Natural killer cell (primary cell): ENCODE results near the gene SPEF1. TPM values are rescaled to one million over a fixed set of nuclear protein-coding genes. Genes with fewer than 3 reads are reported as not detected.

Experiments
- ATAC-seq, 3 donors: fragments of 150-1000 bp in 2 of 3; fragments of 200-7000 bp in 1 of 3; cut with Tn5 transposase; 1 replicate in 1 of 3; 2 replicates in 2 of 3; pipeline ENCODE4 v1.10.0; 2021; ENCODE audit warnings: mild to moderate bottlenecking in 2 of 3, moderate library complexity in 2 of 3
- DNase-seq, 2 donors: peaks; one replicate each; pipeline versions ENCODE4 v3.0.0 to v3.0.0-alpha.2; 2013 to 2021; ENCODE audit warnings: mixed read lengths in 1 of 2
- H3K27ac ChIP-seq: one replicate; pipeline ENCODE4 v1.5.1; 2013; ENCODE audit warnings: mild to moderate bottlenecking, low read length
- H3K27me3 ChIP-seq: one replicate; pipeline ENCODE4 v1.6.1; 2013; ENCODE audit warnings: low read length; ENCODE audit not compliant: control insufficient read depth, insufficient read depth
- H3K36me3 ChIP-seq: one replicate; pipeline ENCODE4 v1.6.1; 2013; ENCODE audit warnings: low read length; ENCODE audit not compliant: control insufficient read depth, insufficient read depth
- H3K4me1 ChIP-seq: one replicate; pipeline ENCODE4 v1.6.1; 2013; ENCODE audit warnings: low read length; ENCODE audit not compliant: control insufficient read depth, insufficient read depth
- H3K4me3 ChIP-seq: one replicate; pipeline ENCODE4 v1.5.1; 2013; ENCODE audit warnings: low read length
- H3K9me3 ChIP-seq: one replicate; pipeline ENCODE4 v1.6.1; 2013; ENCODE audit warnings: low read length; ENCODE audit not compliant: control insufficient read depth, insufficient read depth
- H3K27ac Mint-ChIP-seq, 2 donors: one replicate each; pipeline ENCODE4 v1.8.0; 2022; ENCODE audit warnings: mild to moderate bottlenecking in 2 of 2, mixed read lengths in 2 of 2, moderate library complexity in 1 of 2
- H3K27me3 Mint-ChIP-seq, 2 donors: one replicate each; pipeline ENCODE4 v1.8.0; 2022; ENCODE audit warnings: low read depth in 2 of 2, mixed read lengths in 2 of 2
- H3K36me3 Mint-ChIP-seq: one replicate; pipeline ENCODE4 v1.8.0; 2022; ENCODE audit warnings: mixed read lengths
- H3K4me1 Mint-ChIP-seq, 2 donors: one replicate each; pipeline ENCODE4 v1.8.0; 2022; ENCODE audit warnings: mixed read lengths in 2 of 2
- H3K4me3 Mint-ChIP-seq: one replicate; pipeline ENCODE4 v1.8.0; 2022; ENCODE audit warnings: mild to moderate bottlenecking, moderate library complexity, mixed read lengths
- H3K9me3 Mint-ChIP-seq, 2 donors: one replicate each; pipeline ENCODE4 v1.8.0; 2022; ENCODE audit warnings: mixed read lengths in 2 of 2
- CTCF ChIP-seq: fragments of 200-600 bp; IDR thresholded peaks from one replicate; pipeline ENCODE4 v1.8.0; 2022; ENCODE audit warnings: antibody characterized with exemption
- WGBS: methylation state at CpG from one replicate; pipeline ENCODE4 v1.1.7; 2013; ENCODE audit warnings: missing lambda C conversion rate; ENCODE audit not compliant: insufficient coverage; 5-methylcytosine and 5-hydroxymethylcytosine counted together
- intact Hi-C: fragments of 100-400 bp; cut with micrococcal nuclease; formaldehyde crosslinking; loops from one replicate; pipeline ENCODE4 v1.14.2; 2022
- total RNA-seq, 4 donors: library from RNA; stranded (reverse); fragments of 120-200 nt in 1 of 4; gene quantifications; one replicate each; pipeline versions ENCODE4 v1.2.3 to v1.2.4, GENCODE V29; 2013 to 2022

SPEF1 gene
- total RNA-seq, 3 donors from 2014 or later (not counting 1 experiment from before 2014, with no cell fraction given), result 0.23 TPM; not detected in 2

GRCh38 chr20:3759316-3759823 lies 21.9 kb downstream of the SPEF1 start:
- intact Hi-C loops, result no loop called here
- no peak overlapping the region for H3K27ac ChIP-seq

DNA sequence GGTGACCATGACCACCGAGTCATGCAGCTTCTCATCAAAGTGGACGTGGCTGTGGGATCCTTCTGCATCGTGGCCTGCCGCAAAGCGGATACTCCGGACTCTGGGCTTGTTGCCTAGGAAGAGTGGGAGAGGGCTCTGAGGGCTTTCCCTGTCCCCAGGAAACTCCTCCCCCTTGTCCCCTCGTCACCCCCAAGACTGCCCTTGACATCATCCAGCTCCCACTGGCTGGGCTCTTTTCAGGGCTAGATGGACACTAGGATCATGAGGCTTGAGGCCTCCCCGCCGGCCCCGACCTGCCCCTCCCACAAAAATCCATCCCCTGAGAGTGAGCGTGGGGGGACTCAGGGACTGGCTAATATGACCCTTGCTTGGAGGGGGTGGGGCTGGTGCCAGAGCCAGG lies 22.7 kb downstream of the SPEF1 start:
- ATAC-seq (no peak), DNase-seq (no peak)
- Mint-ChIP-seq H3K27me3 (no peaks in the 10 kb centered on the region), H3K9me3 (no peaks in the 10 kb centered on the region), H3K4me3 (no peak overlapping the region), H3K27ac (no peak overlapping the region), H3K4me1 (no peaks in the 10 kb centered on the region), H3K36me3 (no peaks in the 10 kb centered on the region)
- Histone ChIP-seq H3K27me3 (no peaks in the 10 kb centered on the region), H3K9me3 (no peaks in the 10 kb centered on the region), H3K4me3 (no peak overlapping the region), H3K27ac (no peak overlapping the region), H3K4me1 (no peaks in the 10 kb centered on the region), H3K36me3 (no peaks in the 10 kb centered on the region)
- intact Hi-C loops, result no loop called here
- TF ChIP-seq CTCF, result no peak
- WGBS, result 90% methylated on average over 8 of the region's 11 CpGs

More at GRCh38 chr20:3759316-3759823, 21.9 kb downstream of the SPEF1 start:
- H3K9me3 Mint-ChIP-seq, result no peaks in the 10 kb centered on the region
- ATAC-seq (no peak), DNase-seq (no peak)
- H3K27ac Mint-ChIP-seq, result no peak overlapping the region
- no peak for TF ChIP-seq CTCF
- Histone ChIP-seq H3K4me3 (no peak overlapping the region), H3K4me1 (peaks cover 7% of the 10 kb centered on the region), H3K27me3 (no peaks in the 10 kb centered on the region), H3K36me3 (no peaks in the 10 kb centered on the region), H3K9me3 (no peaks in the 10 kb centered on the region)
- H3K36me3 Mint-ChIP-seq, result no peaks in the 10 kb centered on the region
- no peaks in the 10 kb centered on the region for H3K4me1 Mint-ChIP-seq
- H3K27me3 Mint-ChIP-seq, result no peaks in the 10 kb centered on the region
- WGBS, result 86% methylated on average over 11 of the region's 11 CpGs
- no peak overlapping the region for H3K4me3 Mint-ChIP-seq

DNA sequence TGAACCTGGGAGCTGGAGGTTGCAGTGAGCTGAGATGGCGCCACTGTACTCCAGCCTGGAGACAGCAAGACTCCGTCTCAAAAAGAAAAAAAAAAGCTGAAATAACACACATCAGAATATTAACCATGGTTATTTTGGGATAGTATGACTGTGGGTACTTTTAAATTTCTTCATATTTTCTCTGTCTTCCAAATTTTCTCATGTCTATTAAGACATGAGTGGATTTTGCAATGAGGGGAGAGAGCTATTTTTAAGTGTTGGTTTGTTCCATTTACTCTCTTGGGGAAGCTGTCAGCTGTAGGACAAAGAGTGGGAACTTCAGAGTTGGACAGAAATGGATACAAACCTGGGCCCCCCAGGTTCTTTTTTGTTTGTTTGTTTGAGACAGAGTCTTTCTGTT lies 24.0 kb downstream of the SPEF1 start:
- H3K27ac ChIP-seq, result no peak overlapping the region
- intact Hi-C loops, result no loop called here
- Mint-ChIP-seq H3K36me3 (no peaks in the 10 kb centered on the region), H3K9me3 (no peaks in the 10 kb centered on the region), H3K27ac (no peak overlapping the region), H3K4me1 (peaks cover 0 to under 1% of the 10 kb centered on the region in 2 donors), H3K4me3 (no peak overlapping the region), H3K27me3 (no peaks in the 10 kb centered on the region)
- WGBS, result no CpG with 5 or more reads among the region's 2 CpGs
- ATAC-seq (no peak), DNase-seq (no peak)
- H3K9me3 ChIP-seq, result no peaks in the 10 kb centered on the region
- no peaks in the 10 kb centered on the region for H3K27me3 ChIP-seq
- H3K36me3 ChIP-seq, result no peaks in the 10 kb centered on the region
- H3K4me1 ChIP-seq, result no peaks in the 10 kb centered on the region
- no peak for TF ChIP-seq CTCF
- no peak overlapping the region for H3K4me3 ChIP-seq

- ATAC-seq (no peak), DNase-seq (no peak)
- Histone ChIP-seq H3K27me3 (no peaks in the 10 kb centered on the region), H3K4me3 (no peak overlapping the region), H3K9me3 (no peaks in the 10 kb centered on the region), H3K27ac (no peak overlapping the region), H3K36me3 (no peaks in the 10 kb centered on the region), H3K4me1 (no peaks in the 10 kb centered on the region)
- H3K4me3 Mint-ChIP-seq, result no peak overlapping the region
- no peak overlapping the region for H3K27ac Mint-ChIP-seq
- intact Hi-C loops, result no loop called here
- no peak for TF ChIP-seq CTCF
- H3K36me3 Mint-ChIP-seq, result no peaks in the 10 kb centered on the region
- 88% methylated on average over 5 of the region's 5 CpGs for WGBS
- H3K9me3 Mint-ChIP-seq, result no peaks in the 10 kb centered on the region
- peaks cover 0 to 4% of the 10 kb centered on the region in 2 donors for H3K4me1 Mint-ChIP-seq
- no peaks in the 10 kb centered on the region for H3K27me3 Mint-ChIP-seq
Measured at GRCh38 chr20:3755814-3756480, 25.3 kb downstream of the SPEF1 start.
